EL (cell line): Measurements from ENCODE around the gene HTD2.

Experiments
- DNase-seq: peaks from one replicate; pipeline ENCODE4 v3.0.0-alpha.2; 2016

The HTD2 gene

DNA sequence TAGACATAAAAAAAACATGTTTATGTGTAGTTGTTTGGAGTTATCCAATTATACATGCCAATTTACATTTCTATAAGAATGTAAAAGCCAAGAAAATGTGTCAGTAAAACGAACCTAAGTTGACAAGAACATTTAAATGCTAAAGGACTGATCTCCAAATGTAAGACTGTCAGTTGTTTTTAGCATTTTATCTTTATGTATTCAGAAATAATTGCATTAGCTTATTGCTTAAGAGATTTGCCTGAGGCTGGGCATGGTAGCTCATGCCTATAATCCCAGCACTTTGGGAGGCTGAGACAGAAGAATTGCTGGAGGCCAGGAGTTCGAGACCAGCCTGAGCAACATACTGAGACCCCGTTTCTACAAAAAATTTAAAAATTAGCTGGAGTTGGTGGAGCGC is 53.3 kb downstream of the HTD2 start:
- no peak for DNase-seq

DNA sequence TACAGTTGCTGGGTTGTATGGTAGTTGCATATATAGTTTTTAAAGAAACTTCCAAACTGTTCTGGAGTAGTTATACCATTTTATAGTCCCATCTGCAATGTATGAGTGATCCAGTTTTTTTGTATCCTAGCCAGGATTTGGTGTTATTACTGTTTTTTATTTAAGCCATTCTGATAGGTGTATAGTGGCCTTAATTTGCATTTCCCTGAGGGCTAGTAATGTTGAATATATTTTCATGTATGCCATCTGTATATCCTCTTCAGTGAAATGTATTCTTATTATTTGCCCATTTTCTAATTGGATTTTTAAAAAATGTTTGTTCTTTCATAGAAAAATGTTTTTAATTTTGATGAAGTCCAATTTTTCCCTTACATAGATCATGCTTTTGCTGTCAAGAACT is 55.5 kb downstream of the HTD2 start:
- DNase-seq = no peak

DNA sequence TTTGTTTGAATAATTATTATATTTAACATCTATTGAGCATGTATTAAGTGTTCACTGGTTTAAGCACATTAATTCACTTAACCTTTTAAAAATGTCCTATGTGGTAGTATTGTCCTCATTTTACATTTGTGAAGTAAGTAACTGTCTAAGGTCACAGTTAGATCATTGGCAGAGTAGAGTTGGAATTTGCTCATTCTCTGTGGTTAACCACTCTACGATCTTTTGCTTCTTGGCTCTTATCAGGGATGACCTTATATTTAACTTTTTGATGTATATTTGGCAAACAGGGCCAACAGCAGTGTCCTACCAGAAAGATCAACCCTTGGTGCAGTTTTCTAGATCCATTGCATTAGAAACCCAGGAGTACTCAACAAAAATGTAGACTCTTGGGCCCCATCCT is 60.4 kb downstream of the HTD2 start:
- peak; percentile 10 for DNase-seq

DNA sequence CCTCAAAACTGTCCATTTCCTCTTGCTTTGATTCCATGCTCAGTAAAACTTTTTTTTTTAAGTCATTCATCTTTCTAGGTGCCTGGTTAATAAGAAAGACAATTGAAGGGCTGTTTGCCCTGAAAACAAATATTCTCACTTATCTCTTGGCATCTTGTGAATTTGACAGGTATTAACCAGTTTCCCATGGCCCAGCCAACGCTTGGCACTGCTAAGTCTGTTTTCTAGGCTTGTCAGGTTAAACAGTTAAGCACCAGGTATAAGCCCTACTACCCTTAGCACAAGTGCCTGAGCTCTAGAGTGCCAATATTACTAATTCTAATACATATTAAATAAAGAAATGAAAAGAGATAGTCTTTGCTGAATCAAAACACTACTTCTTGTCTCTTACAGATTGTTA is 62.7 kb downstream of the HTD2 start:
- no peak for DNase-seq
